Rectal smooth muscle tissue (tissue), 1 donor: Measurements from ENCODE around the gene RASL11B.

Experiments used
- H3K27ac ChIP-seq: one replicate; pipeline ENCODE4 v1.7.0; 2013; ENCODE audit warnings: low read depth, low read length, inconsistent platforms
- H3K27me3 ChIP-seq: one replicate; pipeline ENCODE4 v1.7.0; 2013; ENCODE audit warnings: low read length; ENCODE audit not compliant: control insufficient read depth, insufficient read depth
- H3K36me3 ChIP-seq: one replicate; pipeline ENCODE4 v1.7.0; 2013; ENCODE audit warnings: low read length; ENCODE audit not compliant: control insufficient read depth, insufficient read depth
- H3K4me1 ChIP-seq: one replicate; pipeline ENCODE4 v1.7.0; 2013; ENCODE audit warnings: low read length; ENCODE audit not compliant: control insufficient read depth, insufficient read depth
- H3K4me3 ChIP-seq: one replicate; pipeline ENCODE4 v1.7.0; 2013; ENCODE audit warnings: low read length
- H3K9ac ChIP-seq: one replicate; pipeline ENCODE4 v1.7.0; 2013; ENCODE audit warnings: low read length

The RASL11B gene

DNA sequence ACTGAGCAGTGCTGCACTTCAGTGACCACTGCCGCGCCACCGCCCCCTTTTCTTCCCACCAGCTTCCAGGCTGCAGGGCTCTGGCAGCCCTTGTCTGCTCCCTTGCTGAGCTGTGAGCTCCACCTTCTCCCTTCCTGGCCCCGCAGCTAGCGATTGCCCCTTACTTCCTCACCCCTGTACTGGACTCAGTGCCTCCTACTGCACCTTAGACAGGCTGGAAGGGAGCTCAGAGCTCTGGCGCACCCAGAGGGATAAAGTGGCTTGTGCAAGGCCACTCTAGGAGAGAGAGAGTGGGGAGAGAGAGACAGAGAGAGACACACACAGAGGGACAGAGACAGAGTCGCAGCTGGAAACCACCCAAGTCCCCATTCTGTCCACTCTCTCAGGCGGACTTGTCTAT lies 6.0 kb downstream of the RASL11B start:
- H3K4me3 ChIP-seq, result no peak overlapping the region
- no peaks in the 10 kb centered on the region for H3K27me3 ChIP-seq
- H3K9ac ChIP-seq, result no peak overlapping the region

DNA sequence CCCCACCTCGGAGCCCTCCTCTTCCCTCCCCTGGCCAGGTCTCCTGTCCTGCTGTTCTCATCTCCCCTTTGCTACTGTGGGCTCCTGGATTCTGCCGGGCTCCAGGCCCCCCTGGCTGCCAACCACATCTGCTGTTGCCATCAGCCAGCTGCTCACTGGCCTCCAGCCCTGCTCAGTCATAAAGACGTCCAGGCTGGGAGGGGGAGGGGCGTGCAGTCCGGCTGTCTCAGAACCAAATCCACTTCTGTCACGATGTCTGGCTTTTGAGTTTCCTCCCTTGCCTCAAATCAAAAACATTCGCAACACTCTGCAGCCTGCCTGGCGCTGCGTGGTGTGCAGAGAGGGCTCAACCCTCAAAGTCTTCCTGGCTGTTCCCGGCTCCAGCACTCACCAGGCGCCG lies 7.1 kb downstream of the RASL11B start:
- H3K4me1 ChIP-seq, result peaks cover 5% of the 10 kb centered on the region
- no peaks in the 10 kb centered on the region for H3K27me3 ChIP-seq
- no peak overlapping the region for H3K27ac ChIP-seq
- no peaks in the 10 kb centered on the region for H3K36me3 ChIP-seq
- H3K9ac ChIP-seq, result no peak overlapping the region
- H3K4me3 ChIP-seq, result no peak overlapping the region

More for the DNA sequence above, 6.0 kb downstream of the RASL11B start:
- no peak overlapping the region for H3K27ac ChIP-seq
- H3K4me1 ChIP-seq, result peaks cover 5% of the 10 kb centered on the region
- no peaks in the 10 kb centered on the region for H3K36me3 ChIP-seq

DNA sequence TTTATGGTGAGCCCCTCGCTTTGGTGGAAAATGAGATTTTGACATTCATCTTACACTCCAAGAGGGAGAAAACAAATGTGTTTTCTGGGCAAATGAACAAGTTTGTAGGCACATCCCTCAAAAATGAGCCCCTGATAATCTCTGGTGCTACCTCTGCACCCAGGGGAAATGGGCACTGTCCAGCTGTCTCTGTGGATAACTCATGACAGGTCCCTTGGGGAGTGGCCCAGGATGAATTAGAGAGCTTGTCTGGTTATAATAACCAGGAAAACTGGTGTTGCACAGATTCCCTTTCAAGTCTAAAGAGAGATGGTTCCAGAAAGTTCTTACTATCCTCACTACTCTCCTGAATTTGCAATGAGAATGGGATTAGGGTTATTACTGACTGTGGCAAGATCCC lies 7.5 kb downstream of the RASL11B start:
- H3K4me1 ChIP-seq, result peaks cover 5% of the 10 kb centered on the region
- H3K36me3 ChIP-seq, result no peaks in the 10 kb centered on the region
- no peaks in the 10 kb centered on the region for H3K27me3 ChIP-seq
- no peak overlapping the region for H3K27ac ChIP-seq
- H3K9ac ChIP-seq, result no peak overlapping the region
- H3K4me3 ChIP-seq, result no peak overlapping the region

DNA sequence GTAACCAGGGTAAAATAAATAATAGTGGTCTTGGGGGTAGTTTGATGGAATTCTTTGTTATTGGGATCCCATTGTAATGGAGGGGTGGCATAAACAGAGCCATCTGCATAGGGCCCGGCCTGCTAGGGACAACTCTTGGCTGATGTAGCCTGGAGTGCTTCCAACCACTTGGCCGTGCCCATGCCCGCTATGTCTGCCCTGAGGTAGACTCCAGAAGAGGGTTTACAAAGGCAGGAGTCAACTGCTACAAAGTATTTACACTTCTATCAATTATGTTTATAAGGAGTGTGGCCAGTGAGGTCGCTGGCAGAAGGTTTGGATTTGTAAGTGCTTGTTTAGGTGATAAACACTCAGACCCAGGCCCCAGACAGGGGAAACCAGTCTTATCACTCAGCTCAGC lies 8.1 kb downstream of the RASL11B start:
- Histone ChIP-seq H3K27me3 (no peaks in the 10 kb centered on the region), H3K4me3 (no peak overlapping the region), H3K36me3 (no peaks in the 10 kb centered on the region), H3K4me1 (peaks cover 5% of the 10 kb centered on the region), H3K27ac (no peak overlapping the region), H3K9ac (no peak overlapping the region)

DNA sequence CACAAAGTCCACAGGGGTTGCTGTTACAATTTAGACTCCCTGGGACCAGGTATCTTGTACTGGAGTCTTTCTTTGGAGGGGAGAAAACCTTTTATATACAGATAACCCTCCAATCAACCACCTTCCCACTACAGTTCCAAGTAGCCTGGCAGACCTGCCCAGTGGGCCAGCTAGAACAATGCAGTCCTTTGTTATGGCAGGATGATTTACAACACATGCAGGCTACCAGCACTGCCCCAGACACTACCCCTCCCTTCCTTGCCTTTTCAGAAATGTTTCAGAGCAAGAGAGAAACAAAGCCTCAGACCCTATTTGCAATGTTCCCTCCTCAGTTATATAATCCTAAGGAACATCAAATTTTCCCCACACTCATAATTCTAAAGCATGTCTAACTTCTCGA lies 11.1 kb downstream of the RASL11B start:
- Histone ChIP-seq H3K27me3 (no peaks in the 10 kb centered on the region), H3K4me1 (peaks cover 5% of the 10 kb centered on the region), H3K4me3 (no peak overlapping the region), H3K9ac (no peak overlapping the region), H3K36me3 (no peaks in the 10 kb centered on the region), H3K27ac (no peak overlapping the region)

DNA sequence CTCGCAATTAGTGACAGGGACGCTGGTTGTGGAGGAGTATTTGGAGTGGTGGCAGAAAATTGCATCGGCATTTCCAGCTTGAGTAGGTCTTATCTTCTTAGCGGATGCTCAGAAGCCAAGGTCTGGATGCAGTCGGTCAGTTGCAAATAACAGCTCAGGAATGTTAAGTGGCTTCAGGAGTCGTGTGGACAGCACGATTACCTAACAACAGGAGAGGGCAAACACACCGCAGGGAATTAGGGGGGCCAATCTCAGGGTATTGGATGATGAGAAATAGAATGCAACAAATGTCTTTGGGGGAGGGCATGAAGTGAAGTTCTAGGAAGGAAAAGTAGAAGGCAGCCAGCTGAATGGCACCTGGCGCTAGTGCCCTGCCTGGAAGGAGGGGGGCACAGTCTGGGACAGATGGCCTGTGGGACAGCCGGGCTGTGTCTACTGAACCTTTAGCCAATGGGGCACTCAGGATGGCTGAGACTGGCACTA lies 11.8 kb downstream of the RASL11B start:
- H3K27me3 ChIP-seq, result no peaks in the 10 kb centered on the region
- peaks cover 5% of the 10 kb centered on the region for H3K4me1 ChIP-seq
- no peaks in the 10 kb centered on the region for H3K36me3 ChIP-seq
- H3K9ac ChIP-seq, result no peak overlapping the region
- no peak overlapping the region for H3K27ac ChIP-seq
- H3K4me3 ChIP-seq, result no peak overlapping the region

DNA sequence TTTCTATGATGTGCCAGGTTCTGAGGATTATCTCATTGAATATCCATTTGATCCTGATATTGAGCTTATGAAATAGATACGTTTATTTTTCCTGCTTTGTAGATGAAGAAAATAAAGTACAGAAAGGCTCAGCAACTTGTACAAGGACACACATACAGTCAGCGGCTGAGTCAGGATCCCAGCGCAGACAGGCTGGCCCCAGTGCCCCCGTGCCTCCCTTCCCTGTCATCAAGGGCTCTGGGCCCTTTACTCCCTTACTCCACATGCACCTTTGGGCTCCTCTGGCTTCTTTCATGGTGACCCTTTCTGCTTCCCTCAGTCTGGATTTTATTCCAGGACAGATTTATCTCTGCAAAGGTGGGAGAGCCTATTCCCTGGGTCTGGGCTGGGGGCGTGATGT lies 12.8 kb downstream of the RASL11B start:
- no peak overlapping the region for H3K4me3 ChIP-seq
- H3K36me3 ChIP-seq, result no peaks in the 10 kb centered on the region
- H3K9ac ChIP-seq, result no peak overlapping the region
- no peaks in the 10 kb centered on the region for H3K27me3 ChIP-seq
- no peaks in the 10 kb centered on the region for H3K4me1 ChIP-seq
- no peak overlapping the region for H3K27ac ChIP-seq

DNA sequence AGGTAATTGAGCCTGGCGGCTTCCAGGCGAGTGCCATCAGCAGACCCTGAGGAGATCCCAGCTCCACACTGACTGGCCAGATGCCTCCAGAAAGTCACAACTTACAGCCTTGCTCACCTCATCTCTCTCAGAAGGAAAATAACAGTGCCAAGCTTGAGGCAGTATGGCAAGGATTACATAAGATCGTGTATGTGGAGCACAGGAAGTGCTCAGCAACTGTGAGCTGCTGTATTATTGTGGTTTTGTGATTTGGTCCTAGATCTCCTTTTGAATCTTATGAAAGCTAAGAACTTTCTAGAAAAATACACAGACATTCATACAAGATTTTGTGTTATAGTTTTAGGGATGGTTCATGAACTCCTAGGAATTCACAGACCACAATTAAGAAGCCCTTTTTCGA lies 14.0 kb downstream of the RASL11B start:
- Histone ChIP-seq H3K27me3 (no peaks in the 10 kb centered on the region), H3K4me3 (no peak overlapping the region), H3K27ac (no peak overlapping the region), H3K9ac (no peak overlapping the region), H3K36me3 (no peaks in the 10 kb centered on the region), H3K4me1 (no peaks in the 10 kb centered on the region)

DNA sequence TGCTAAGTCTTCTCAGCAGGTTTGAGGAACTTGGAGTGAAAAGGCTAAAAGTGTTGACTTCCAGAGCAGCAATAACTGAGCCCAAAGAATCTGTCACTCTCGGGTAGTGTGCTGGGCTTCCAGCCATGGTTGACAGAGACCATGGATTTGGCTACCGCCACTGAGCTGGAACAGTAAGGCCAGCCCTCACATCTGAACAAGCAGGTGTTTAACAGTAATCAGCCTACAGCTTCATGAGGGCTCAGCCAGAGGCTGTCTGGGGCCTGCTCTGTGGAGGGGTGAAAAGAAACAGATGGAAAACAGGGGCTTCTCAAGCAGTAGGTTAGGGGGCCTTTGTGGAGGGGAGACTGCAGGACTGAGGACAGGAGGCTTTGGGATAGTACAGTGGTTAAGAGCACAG lies 14.9 kb downstream of the RASL11B start:
- Histone ChIP-seq H3K4me3 (no peak overlapping the region), H3K27ac (no peak overlapping the region), H3K36me3 (no peaks in the 10 kb centered on the region), H3K27me3 (no peaks in the 10 kb centered on the region), H3K9ac (no peak overlapping the region), H3K4me1 (no peaks in the 10 kb centered on the region)

DNA sequence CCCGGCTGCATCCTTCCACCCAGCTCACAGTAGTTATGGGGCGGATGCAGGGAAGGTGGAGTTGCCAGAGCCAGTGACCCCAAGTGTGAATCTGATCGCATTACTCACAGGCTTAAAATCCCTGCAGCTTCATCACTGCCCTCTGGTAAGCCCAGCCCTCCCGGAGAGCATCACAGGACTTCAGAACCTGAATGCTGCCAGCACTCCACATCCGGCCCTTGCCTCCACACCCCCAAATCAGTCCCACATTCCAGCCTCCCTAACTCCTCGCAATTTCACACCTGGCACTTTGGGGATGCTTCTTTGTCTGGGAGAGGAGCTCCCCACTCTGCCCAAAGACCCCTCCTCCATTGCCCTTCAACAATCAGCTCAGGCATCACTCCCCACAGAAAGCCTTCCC lies 15.6 kb downstream of the RASL11B start:
- Histone ChIP-seq H3K36me3 (no peaks in the 10 kb centered on the region), H3K27me3 (no peaks in the 10 kb centered on the region), H3K27ac (no peak overlapping the region), H3K9ac (no peak overlapping the region), H3K4me1 (no peaks in the 10 kb centered on the region), H3K4me3 (no peak overlapping the region)

DNA sequence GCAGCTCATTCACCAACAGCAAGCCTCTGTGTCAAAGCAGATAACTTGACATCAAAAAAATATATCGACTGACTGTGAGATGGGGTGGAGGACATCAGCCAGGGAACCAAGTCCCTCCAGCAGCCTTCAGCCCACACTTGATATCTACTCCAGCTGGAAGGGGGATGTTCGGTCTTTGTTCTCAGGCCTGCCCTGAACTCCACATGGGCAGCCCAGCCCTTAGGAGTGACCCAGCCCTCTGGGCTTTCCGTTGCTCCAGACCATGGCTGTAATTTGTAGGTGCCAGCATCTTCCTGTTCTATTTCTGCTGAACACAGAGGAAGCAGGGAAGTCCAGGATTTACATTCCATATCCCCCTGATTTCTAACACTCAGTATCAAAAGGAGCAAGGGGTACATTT lies 17.4 kb downstream of the RASL11B start:
- Histone ChIP-seq H3K4me1 (no peaks in the 10 kb centered on the region), H3K27me3 (no peaks in the 10 kb centered on the region), H3K27ac (no peak overlapping the region), H3K4me3 (no peak overlapping the region), H3K9ac (no peak overlapping the region), H3K36me3 (no peaks in the 10 kb centered on the region)

DNA sequence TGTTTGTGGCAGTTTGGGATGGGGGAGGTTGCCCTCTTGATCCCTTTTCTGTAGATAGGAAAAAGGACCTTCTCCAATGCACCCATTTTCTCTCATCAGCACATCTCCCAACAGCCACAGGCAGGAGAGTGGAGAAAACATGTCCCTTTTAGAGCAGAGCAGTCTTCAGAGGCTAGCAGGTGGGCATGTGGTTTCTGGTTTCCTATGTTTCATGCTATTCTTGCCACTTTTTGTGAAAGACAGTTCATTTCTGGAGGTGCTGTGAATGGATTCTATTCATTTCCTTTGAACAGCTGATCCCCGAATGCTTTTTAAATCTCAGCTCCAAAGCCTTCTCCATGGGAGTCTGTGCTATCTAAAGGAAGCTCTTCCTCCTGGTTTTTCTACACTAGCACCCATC lies 18.9 kb downstream of the RASL11B start:
- no peaks in the 10 kb centered on the region for H3K27me3 ChIP-seq
- H3K4me1 ChIP-seq, result no peaks in the 10 kb centered on the region
- H3K9ac ChIP-seq, result no peak overlapping the region
- H3K4me3 ChIP-seq, result no peak overlapping the region
- H3K27ac ChIP-seq, result no peak overlapping the region
- no peaks in the 10 kb centered on the region for H3K36me3 ChIP-seq

DNA sequence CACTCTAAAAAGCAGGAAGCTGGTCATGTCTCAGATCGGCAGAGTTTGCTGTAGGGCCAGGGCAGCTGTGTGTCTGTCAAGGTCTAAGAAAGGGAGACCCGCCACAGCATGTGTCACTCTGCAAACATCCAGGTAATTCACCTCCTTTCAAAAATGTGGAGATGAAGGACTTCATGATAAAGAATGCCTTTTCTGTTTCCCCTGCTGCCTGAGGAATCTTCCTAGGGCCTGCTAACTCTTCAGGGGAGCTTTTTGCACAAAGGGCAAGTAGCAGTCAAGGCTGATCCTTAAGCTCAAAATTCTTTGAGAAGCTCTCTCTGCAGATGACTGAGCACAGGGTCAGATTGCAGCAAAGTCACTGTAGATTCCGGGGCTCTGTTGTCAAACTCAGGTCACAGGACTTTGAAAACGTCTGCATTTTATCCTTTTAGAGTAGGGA lies 21.1 kb downstream of the RASL11B start:
- H3K4me3 ChIP-seq, result no peak overlapping the region
- no peaks in the 10 kb centered on the region for H3K36me3 ChIP-seq
- no peak overlapping the region for H3K27ac ChIP-seq
- H3K27me3 ChIP-seq, result no peaks in the 10 kb centered on the region
- H3K9ac ChIP-seq, result no peak overlapping the region
- H3K4me1 ChIP-seq, result no peaks in the 10 kb centered on the region
